Hepatocyte (in vitro differentiated cells): ENCODE results near the gene EXD3. TPM values are rescaled to one million over a fixed set of nuclear protein-coding genes. Genes with fewer than 3 reads are reported as not detected.

Source experiments
- DNase-seq: peaks from one replicate; pipeline ENCODE4 v3.0.0-alpha.2; 2016; ENCODE audit warnings: low spot score
- H2AFZ ChIP-seq: fragments of 200-600 bp; sonication (generic); 2 replicates; pipeline ENCODE4 v1.6.0; 2016; ENCODE audit warnings: antibody characterized with exemption, mild to moderate bottlenecking
- H3K27ac ChIP-seq: fragments of 200-600 bp; sonication (generic); 2 replicates; pipeline ENCODE4 v1.5.1; 2016; ENCODE audit warnings: mild to moderate bottlenecking
- H3K27me3 ChIP-seq: fragments of 200-600 bp; sonication (generic); 2 replicates; pipeline ENCODE4 v1.6.1; 2016
- H3K36me3 ChIP-seq: fragments of 200-600 bp; sonication (generic); replicated peaks from 2 replicates; pipeline ENCODE4 v1.5.1; 2016; ENCODE audit warnings: low read depth; ENCODE audit not compliant: insufficient read depth
- H3K4me1 ChIP-seq: fragments of 200-600 bp; sonication (generic); 2 replicates; pipeline ENCODE4 v1.5.1; 2016; ENCODE audit warnings: mild to moderate bottlenecking, moderate library complexity; ENCODE audit not compliant: insufficient read depth
- H3K4me2 ChIP-seq: fragments of 200-600 bp; sonication (generic); 2 replicates; pipeline ENCODE4 v1.6.0; 2016
- H3K4me3 ChIP-seq: fragments of 200-600 bp; sonication (generic); 2 replicates; pipeline ENCODE4 v1.5.1; 2016; ENCODE audit warnings: mild to moderate bottlenecking
- H3K79me2 ChIP-seq: fragments of 200-600 bp; sonication (generic); 2 replicates; pipeline ENCODE4 v1.6.0; 2017; ENCODE audit warnings: mild to moderate bottlenecking
- H3K9me2 ChIP-seq: fragments of 200-600 bp; sonication (generic); replicated peaks from 2 replicates; pipeline ENCODE4 v1.6.0; 2017; ENCODE audit warnings: mild to moderate bottlenecking; ENCODE audit not compliant: insufficient read depth
- H3K9me3 ChIP-seq: fragments of 200-600 bp; sonication (generic); 2 replicates; pipeline ENCODE4 v1.5.1; 2016; ENCODE audit warnings: low read depth, mild to moderate bottlenecking
- H4K20me1 ChIP-seq: fragments of 200-600 bp; sonication (generic); 2 replicates; pipeline ENCODE4 v1.6.0; 2016; ENCODE audit warnings: mild to moderate bottlenecking; ENCODE audit not compliant: insufficient read depth, poor library complexity, severe bottlenecking
- CTCF ChIP-seq: fragments of 200-600 bp; sonication (generic); IDR thresholded peaks from 2 replicates; pipeline ENCODE4 v1.5.1; 2016; ENCODE audit warnings: antibody characterized with exemption, mild to moderate bottlenecking; ENCODE audit not compliant: poor library complexity
- EZH2 ChIP-seq: fragments of 200-600 bp; sonication (generic); IDR thresholded peaks from 2 replicates; pipeline ENCODE4 v1.6.1; 2016; ENCODE audit warnings: antibody characterized with exemption, mild to moderate bottlenecking, borderline replicate concordance
- EZH2phosphoT487 ChIP-seq: fragments of 200-600 bp; sonication (generic); IDR thresholded peaks from one replicate; pipeline ENCODE4 v1.6.1; 2018; ENCODE audit warnings: antibody characterized with exemption, mild to moderate bottlenecking, low read depth, moderate library complexity; ENCODE audit not compliant: unreplicated experiment, severe bottlenecking
- WGBS: methylation state at CpG from one replicate; pipeline ENCODE4 v1.1.6; 2016; ENCODE audit warnings: low lambda C conversion rate; ENCODE audit errors: missing lambda C conversion rate; 5-methylcytosine and 5-hydroxymethylcytosine counted together
- polyA plus RNA-seq: library from polyadenylated mRNA; unstranded; fragments of >200 nt; fragmentation: Nextera tagmentation; extraction: Ambion mirVana; gene quantifications from 2 replicates; pipeline ENCODE4 v1.2.1, GENCODE V29; 2016
- total RNA-seq: library from RNA; depleted of rRNA; stranded (reverse); fragments of >200 nt; gene quantifications from 2 replicates; pipeline ENCODE4 v1.2.3, GENCODE V29; 2014

The EXD3 gene
- total and polyA plus RNA-seq, 2 experiments from 2014 or later = 11.8 to 21.6 TPM

- Histone ChIP-seq H3K27me3 (no peaks in the 10 kb centered on the region), H3K79me2 (no peaks in the 10 kb centered on the region), H3K27ac (no peak overlapping the region), H3K9me3 (no peaks in the 10 kb centered on the region), H3K36me3 (no peaks in the 10 kb centered on the region), H3K9me2 (no peaks in the 10 kb centered on the region), H3K4me3 (no peak overlapping the region), H3K4me1 (no peaks in the 10 kb centered on the region), H3K4me2 (no peak overlapping the region), H2AFZ (no peak overlapping the region), H4K20me1 (no peaks in the 10 kb centered on the region)
- DNase-seq = no peak
- WGBS = 93% methylated on average over 22 of the region's 22 CpGs
- TF ChIP-seq EZH2 (no peak), EZH2phosphoT487 (no peak), CTCF (no peak)
These were observed 101.1 kb downstream of the EXD3 start for GRCh38 chr9:137321726-137322361.

GRCh38 chr9:137320555-137321384 is 102.2 kb downstream of the EXD3 start:
- no peak for DNase-seq
- Histone ChIP-seq H3K4me2 (no peak overlapping the region), H3K36me3 (no peaks in the 10 kb centered on the region), H2AFZ (no peak overlapping the region), H3K4me1 (peaks cover 9% of the 10 kb centered on the region), H3K9me2 (no peaks in the 10 kb centered on the region), H3K9me3 (no peaks in the 10 kb centered on the region), H3K4me3 (no peak overlapping the region), H3K27ac (no peak overlapping the region), H4K20me1 (no peaks in the 10 kb centered on the region), H3K27me3 (no peaks in the 10 kb centered on the region), H3K79me2 (no peaks in the 10 kb centered on the region)
- 56% methylated on average over 20 of the region's 24 CpGs for WGBS
- TF ChIP-seq CTCF = no peak
- no peak for TF ChIP-seq EZH2
- TF ChIP-seq EZH2phosphoT487 = no peak

GRCh38 chr9:137319739-137320551 is 103.0 kb downstream of the EXD3 start:
- Histone ChIP-seq H3K27ac (no peak overlapping the region), H3K4me1 (peaks cover 17% of the 10 kb centered on the region), H4K20me1 (no peaks in the 10 kb centered on the region), H3K79me2 (no peaks in the 10 kb centered on the region), H3K4me3 (no peak overlapping the region), H3K27me3 (no peaks in the 10 kb centered on the region), H2AFZ (no peak overlapping the region), H3K9me2 (no peaks in the 10 kb centered on the region), H3K4me2 (no peak overlapping the region), H3K36me3 (no peaks in the 10 kb centered on the region), H3K9me3 (no peaks in the 10 kb centered on the region)
- no peak for DNase-seq
- no peak for TF ChIP-seq EZH2phosphoT487
- no peak for TF ChIP-seq CTCF
- TF ChIP-seq EZH2 = no peak
- WGBS = 91% methylated on average over 16 of the region's 22 CpGs
